Amniotic stem cell (primary cell): ENCODE results near the gene RNF182.
"Not testable (repeated sequence)": the region's sequence is repeated elsewhere in the genome, so short reads cannot be mapped to it uniquely, and the experiment has no call there.

Source experiments
- DNase-seq: peaks from one replicate; lab custom pipeline; 2025; lab: John Stamatoyannopoulos, UW

Gene RNF182

DNA sequence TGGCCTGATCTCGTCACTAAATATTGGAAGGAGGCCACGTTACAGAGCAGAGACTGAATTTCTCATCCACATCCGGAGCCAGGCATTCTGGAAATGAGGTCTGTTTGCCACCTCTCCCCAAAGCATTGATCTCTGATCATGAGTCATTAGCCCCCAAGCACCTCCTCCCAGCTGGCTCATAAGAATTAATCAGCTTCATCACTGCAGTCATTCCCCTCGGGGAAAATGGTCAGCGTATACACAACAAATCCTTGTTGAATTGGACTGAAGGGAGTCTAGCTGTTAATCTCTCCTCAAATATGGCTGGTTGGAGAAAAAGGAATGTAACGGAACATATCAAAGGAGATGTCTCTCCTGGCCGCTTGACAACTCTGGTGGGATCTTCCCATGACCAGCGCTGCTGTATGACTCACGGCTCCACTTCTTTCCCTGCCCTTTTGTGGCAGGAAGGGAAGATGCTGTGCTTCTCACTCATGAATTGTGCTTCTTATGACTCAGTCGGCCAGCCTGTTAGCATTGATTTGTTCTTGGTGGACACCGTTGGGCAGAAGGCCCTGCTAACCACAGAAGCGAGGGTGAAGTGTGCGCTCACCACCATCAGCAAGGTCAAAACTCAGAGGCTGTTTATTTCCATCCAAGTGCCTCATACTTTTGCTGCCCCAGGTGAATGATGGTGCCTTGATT lies 76.7 kb downstream of the RNF182 start:
- DNase-seq = peak; percentile 92

GRCh38 chr6:14002176-14002947 lies 77.6 kb downstream of the RNF182 start:
- no peak for DNase-seq

GRCh38 chr6:14004258-14004657 lies 79.5 kb downstream of the RNF182 start:
- no peak for DNase-seq

DNA sequence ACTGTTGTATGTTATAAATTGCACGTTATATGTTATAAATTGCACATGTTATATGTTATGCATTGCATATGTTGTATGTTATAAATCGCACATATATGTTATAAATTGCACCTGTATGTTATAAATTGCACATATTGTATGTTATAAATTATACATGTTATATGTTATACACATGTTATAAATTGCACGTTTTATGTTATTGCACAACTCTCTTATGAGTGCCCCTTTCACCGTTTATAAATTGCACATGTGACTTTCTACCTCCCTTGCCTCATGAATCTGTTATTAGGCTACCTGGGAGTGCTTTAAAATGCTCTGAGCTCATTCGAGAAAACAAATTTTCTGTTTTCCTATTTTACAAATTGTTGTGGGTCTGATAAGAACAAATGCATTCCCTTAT lies 84.1 kb downstream of the RNF182 start:
- no peak for DNase-seq

DNA sequence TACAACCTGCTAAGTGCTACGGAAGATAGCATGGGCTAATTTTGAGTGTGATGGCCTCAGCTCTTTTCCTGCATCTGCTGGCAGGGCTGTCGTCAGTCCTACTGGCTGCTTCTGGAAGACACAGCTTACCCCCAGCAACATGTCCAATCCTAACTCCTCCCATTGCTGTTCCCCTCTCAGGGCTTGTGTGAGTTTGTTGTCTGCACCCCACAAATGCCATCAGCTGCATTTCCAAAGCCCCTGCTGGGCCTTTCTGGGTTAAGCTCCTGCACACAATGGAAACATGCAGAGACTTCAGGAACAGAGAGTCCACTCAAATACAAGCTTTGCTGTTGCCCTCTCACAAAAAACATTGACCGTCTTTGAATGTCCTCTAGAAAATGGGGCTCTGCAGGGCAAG lies 84.7 kb downstream of the RNF182 start:
- no peak for DNase-seq

DNA sequence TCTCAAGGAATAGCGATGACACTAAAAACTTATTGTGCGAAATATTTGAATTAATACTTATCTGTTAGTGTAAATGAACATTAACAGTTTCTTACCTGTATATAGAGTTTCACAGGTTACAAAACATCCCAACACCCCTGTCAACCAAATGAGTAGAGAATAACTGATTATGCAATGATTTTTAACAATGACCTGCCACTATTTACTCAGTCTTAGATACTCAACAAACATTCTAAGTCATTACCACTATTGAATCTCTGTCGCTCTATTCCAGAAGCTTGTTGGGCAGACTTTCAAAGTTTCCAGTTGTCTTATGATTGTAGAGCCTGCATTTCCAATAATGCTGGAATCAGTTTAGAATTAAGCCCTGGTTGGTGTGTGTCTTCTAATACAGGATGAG lies 85.5 kb downstream of the RNF182 start:
- no peak for DNase-seq

- no peak for DNase-seq
These were observed 87.7 kb downstream of the RNF182 start for GRCh38 chr6:14012313-14013030.

GRCh38 chr6:14015964-14016363 lies 91.2 kb downstream of the RNF182 start:
- no peak for DNase-seq

DNA sequence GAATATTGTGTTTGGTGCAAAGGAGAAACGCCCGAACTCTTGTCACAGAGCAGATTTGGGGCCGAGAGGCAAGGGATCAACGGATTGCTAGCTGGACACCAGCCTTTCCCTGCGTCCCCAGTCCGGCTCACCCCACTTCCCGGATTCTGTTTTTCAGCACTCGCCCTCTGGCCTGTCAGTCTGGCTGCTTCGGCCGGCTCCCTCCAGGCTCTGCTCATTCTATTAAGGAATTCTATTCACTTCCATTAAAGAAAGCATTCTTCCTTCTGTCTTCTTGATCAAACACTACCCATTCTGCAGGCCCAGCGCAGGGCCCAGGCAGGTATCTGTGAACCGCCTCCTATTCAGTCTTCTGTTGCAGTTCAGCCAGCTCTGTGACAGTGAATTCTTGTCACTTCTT lies 91.7 kb downstream of the RNF182 start:
- no peak for DNase-seq

GRCh38 chr6:14016935-14017625 lies 92.3 kb downstream of the RNF182 start:
- no peak for DNase-seq

DNA sequence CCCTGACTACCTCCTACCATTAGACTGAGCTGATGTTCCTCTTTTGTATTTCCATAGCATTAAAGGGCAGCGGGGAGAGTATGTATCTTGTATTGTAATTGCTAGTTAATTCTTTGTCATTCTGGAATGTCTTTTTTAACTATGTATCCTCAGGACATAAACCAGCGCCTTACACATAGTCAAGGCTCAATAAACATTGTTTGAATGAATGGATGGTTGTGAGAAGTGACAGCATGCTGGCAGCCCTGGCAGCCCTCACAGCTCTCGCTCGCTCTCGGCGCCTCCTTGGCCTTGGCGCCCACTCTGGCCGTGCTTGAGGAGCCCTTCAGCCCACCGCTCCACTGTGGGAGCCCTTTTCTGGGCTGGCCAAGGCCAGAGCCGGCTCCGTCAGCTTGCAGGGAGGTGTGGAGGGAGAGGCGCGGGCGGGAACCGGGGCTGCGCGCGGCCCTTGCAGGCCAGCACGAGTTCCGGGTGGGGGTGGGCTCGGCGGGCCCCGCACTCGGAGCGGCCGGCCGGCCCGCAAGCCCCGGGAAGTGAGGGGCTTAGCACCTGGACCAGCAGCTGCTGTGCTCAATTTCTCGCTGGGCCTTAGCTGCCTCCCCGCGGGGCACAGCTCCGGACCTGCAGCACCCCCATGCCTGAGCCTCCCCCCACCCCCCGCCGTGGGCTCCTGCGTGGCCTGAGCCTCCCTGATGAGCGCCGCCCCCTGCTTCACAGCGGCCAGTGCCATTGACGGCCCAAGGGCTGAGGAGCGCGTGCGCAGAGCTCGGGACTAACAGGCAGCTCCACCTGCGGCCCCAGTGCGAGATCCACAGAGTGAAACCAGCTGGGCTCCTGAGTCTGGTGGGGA lies 93.1 kb downstream of the RNF182 start:
- no peak for DNase-seq

DNA sequence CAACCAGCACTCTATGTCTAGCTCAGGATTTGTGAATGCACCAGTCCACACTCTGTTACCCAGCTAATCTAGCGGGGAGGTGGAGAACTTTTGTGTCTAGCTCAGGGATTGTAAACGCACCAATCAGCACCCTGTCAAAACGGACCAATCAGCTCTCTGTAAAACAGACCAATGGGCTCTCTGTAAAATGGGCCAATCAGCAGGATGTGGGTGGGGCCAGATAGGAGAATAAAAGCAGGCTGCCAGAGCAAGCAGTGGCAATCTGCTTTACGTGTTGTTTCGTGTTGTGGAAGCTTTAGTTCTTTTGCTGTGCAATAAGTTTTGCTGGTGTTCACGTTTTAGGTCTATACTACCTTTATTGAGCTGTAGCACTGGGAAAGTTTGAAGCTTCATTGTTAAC lies 93.8 kb downstream of the RNF182 start:
- not testable (repeated sequence) for DNase-seq

DNA sequence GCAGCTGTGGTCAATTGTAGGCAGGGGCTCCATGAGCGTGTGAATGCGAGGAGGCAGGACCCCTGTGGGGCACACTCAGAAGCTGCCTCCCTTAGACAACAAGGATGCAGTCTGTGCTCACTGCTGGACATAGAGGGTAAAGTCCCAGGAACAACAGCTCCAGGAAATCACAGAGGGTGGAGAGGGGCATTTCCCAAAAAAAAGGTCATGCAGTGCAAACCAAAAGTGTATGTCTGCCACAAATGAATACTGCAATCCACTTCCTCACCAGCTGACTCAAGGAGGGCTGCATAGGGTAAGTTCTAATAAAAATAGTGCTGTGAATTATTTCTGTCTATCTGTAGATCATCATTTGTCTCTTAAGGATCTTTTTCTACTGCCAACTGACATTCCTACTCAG lies 95.8 kb downstream of the RNF182 start:
- DNase-seq = no peak

- DNase-seq = no peak
These were observed 96.7 kb downstream of the RNF182 start for GRCh38 chr6:14021449-14021848.

GRCh38 chr6:14022673-14023072 lies 97.9 kb downstream of the RNF182 start:
- DNase-seq = no peak

DNA sequence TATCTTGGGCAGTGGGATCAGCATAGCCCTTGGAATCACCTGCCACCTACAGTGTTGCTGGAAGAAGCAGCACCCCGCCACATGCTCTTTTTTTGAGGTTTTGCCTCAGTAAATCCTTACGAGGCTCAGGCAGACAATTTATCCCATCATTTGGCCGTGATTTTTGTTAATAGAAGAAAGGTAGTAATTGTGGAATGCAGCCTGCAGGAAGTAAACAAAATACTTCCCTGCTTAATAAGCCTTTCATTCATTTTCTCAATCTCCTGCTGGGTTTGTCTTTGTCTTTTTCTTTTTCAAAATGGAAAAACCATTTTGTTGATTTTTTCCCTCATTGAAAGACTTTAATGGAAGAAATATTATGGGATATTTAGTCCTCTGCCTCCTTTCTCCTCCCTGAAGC lies 99.1 kb downstream of the RNF182 start:
- DNase-seq = no peak

DNA sequence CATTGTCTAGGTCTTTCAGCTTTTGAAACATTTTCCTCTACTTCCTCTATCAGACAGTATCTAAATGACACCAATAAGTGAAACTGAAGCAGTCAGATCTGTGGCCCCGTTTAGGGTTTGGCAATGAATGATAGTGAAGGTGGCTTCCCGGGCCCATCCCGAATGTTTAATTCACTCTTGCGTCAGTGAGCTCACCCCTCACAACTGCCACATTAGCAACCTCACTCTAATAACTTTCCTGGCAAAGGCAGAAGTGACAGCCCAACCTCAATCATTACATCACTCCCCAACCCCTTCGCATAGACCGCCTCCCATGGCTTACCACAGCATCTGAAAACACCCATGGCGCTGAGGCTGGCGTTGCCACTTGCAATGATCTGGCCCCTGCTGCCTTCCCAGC lies 100.4 kb downstream of the RNF182 start:
- DNase-seq = no peak

DNA sequence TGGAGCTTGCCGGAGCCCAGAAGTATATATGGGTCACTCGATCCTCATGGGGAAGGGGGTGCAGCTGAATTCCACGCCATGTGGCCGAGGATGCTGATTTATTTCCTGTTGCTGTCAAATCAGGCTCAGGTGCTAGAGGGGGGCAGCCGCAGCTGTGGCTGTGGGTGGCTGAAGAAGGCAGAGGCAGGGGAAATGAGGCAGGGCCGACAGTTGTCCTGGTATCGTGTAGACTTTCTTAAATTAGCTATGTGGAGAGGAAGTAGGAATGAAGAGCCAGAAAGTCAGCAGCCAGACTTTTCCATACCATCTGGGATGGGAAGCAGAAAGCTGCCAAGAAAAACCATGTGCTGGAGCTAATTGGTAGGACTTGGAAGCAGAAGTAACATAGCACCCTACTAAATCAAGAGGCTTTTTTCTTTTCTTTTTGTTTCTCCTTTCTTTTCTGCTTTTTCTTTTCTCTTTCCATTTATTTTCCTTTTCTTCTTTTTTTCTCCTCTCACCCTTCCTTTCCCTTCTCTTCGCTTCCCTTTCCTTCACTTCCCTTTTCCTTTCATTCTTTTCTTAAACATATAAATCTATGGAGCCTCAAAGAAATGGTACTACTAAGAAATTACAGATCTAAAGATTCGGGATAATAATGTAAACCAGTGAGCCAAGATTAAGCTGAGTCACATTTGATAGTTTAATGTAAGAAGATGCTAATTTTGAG lies 102.2 kb downstream of the RNF182 start:
- no peak for DNase-seq

- DNase-seq = no peak
These were observed 103.9 kb downstream of the RNF182 start for GRCh38 chr6:14028631-14029030.

DNA sequence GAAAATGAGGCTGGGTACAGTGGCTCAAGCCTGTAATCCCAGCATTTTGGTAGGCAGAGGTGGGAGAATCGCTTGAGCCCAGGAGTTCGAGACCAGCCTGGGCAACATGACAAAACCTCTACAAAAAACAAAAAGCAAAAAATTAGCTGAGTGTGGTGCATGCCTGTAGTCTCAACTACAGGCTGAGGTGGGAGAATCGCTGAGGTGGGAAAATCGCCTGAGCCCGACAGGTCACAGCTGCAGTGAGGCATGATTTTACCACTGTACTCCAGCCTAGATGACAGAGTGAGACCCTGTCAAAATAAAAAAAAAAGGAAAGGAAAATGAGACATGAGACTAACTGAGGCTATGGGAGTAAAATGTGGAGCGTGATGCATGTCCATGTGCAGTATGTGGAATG lies 104.9 kb downstream of the RNF182 start:
- no peak for DNase-seq
